ENCODE results near the gene NOS3.

NOS3 gene

GRCh38 chr7:150953061-150953997 lies 37.5 kb upstream of the NOS3 start:
- DNase-seq (ENCODE audit: insufficient read length, low spot score), result no peak
- FAIRE-seq, result no peak
- no peak for TF ChIP-seq CTCF (IDR thresholded peaks at IDR 0.05; ENCODE audit: insufficient read depth, missing control alignments)

GRCh38 chr7:150954201-150954985 lies 36.4 kb upstream of the NOS3 start:
- FAIRE-seq (no peak), DNase-seq (ENCODE audit: insufficient read length, low spot score) (no peak)
- TF ChIP-seq CTCF (IDR thresholded peaks at IDR 0.05; ENCODE audit: insufficient read depth, missing control alignments), result no peak

DNA sequence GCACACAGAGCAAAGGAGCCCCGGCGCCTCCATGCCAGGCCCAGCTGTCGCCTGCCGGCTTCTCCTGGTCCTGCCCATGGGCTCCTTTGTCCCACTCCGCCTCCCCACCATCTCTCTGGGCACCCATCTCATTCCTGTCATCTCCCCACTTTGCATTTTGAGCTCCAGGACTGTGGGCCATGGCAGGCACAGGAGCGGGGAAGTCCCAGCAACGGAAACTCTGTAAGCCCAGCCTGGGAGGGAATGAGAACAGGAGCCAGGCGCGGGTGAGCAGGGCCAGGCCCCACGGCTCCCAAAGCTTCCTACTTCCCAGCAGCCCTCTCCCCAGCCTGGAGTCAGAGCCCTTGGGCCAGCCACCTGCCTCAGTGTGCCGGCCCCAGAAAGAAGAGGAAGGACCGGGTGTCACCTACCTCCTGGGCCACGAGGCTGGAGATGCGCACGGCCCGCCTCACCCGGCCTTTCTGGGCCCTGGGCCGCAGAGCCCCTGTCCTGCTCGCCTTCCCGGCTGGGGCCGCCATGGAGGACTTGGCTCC lies 35.8 kb upstream of the NOS3 start:
- FAIRE-seq (no peak), DNase-seq (ENCODE audit: insufficient read length, low spot score) (no peak)
- TF ChIP-seq CTCF (IDR thresholded peaks at IDR 0.05; ENCODE audit: insufficient read depth, missing control alignments), result no peak

- DNase-seq (ENCODE audit: insufficient read length, low spot score) (no peak), FAIRE-seq (no peak)
- no peak for TF ChIP-seq CTCF (IDR thresholded peaks at IDR 0.05; ENCODE audit: insufficient read depth, missing control alignments)
Observed at GRCh38 chr7:150955519-150956394, 35.1 kb upstream of the NOS3 start.

DNA sequence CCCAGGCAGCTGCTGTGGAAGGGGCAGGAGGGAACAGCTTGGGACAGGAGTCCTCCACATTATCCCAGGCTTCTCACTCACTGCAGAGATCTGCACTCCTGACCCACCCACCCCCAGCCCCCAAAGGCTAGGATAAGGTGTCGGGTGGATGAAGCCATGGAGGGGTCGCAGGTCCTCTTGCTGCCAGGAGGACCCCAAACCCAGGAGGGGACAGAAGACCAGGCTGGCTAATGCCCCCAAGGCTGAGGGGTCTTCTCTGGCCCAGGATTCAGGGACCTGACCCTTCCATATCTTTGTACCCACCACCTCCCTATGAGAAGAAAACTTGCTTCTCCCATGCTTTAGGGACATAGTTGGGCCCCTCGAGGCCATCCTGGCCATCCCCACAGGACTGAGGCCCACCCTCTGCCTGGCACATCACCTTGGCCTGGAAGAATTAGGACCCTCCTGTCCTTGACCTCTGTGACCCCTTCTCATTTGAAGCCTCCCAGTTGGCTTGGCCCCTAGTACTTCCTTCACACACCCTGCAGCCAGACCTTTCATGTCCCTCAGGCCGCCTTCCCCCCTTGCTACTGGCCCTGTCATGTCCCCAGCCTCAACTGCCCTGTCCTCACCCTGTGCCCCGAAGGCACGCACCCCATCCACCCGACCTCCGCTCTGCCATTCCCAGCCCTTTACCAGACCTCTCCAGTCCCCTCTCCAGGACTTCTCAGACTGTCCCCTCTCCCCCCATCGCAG lies 34.3 kb upstream of the NOS3 start:
- FAIRE-seq (no peak), DNase-seq (ENCODE audit: insufficient read length, low spot score) (no peak)
- TF ChIP-seq CTCF (IDR thresholded peaks at IDR 0.05; ENCODE audit: insufficient read depth, missing control alignments), result no peak
